HG03066 (cell line): ENCODE measurements around the gene MAST2.
"Not testable (repeated sequence)": the region's sequence is repeated elsewhere in the genome, so short reads cannot be mapped to it uniquely, and the experiment has no call there.

Experiments
- ATAC-seq: cut with Tn5 transposase; IDR thresholded peaks from one replicate; pipeline ENCODE4 v1.9.1; 2021; ENCODE audit warnings: low read depth; ENCODE audit not compliant: unreplicated experiment

MAST2 gene

DNA sequence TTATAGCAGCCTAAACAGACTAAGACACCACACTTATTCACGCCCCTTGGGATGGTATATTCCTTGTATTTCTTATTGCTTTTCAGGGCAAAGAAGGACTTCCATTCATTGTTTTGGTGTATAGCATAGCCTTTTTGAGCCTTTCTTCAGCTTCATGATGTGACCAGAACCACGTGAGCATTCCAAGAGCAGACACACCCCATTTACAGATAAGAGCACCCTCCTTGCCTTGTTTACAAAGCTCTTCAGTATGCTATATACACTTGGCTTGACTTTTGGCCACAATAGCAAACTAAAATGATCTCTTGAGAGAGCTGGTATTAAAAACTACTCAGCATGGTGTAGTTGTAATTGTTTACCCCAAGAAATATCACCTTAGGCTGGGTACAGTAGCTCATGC is 250.3 kb downstream of the MAST2 start:
- no peak for ATAC-seq

DNA sequence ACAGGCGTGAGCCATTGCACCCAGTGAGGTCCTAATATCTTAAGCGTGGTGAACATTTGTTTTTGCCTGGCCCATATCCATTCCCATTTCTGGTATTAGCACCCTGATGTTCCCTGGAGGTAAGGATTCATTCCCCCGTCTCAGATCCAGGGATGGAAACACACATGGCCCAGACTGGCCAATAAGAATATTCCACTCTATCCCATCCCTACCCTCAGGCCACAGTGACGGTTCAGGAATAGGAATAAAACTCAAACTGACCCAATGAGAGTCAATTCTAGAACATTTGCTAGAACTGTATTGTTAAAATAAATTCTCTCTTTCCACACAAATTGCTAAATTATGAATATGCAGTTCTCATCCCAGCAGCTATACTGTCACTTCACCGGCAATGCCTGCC is 252.9 kb downstream of the MAST2 start:
- no peak for ATAC-seq

DNA sequence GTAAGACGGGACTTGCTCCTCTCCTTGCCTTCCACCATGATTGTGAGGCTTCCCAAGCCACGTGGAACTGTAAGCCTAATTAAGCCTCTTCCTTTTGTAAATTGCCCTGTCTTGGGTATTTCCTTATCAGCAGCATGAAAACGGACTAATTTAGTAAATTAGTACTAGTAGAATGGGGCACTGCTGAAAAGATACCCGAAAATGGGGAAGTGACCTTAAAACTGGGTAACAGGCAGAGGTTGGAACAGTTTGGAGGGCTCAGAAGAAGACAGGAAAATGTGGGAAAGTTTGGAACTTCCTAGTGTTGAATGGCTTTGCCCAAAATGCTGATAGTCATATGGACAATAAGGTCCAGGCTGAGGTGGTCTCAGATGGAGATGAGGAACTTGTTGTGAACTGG is 253.8 kb downstream of the MAST2 start:
- not testable (repeated sequence) for ATAC-seq

DNA sequence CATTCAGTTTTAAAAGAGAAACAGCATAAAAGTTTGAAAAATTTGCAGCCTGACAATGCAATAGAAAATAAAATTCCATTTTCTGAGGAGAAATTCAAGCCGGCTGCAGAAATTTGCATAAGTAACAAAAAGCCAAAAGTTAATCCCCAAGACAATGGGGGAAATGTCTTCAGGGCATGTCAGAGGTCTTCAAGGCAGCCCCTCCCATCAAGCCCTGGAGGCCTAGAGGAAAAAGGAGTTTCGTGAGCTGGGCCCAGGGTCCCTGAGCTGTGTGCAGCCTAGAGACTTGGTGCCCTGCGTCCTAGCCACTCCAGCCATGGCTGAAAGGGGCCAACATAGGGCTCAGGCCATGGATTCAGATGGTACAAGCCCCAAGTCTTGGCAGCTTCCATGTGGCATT is 254.4 kb downstream of the MAST2 start:
- ATAC-seq: no peak

DNA sequence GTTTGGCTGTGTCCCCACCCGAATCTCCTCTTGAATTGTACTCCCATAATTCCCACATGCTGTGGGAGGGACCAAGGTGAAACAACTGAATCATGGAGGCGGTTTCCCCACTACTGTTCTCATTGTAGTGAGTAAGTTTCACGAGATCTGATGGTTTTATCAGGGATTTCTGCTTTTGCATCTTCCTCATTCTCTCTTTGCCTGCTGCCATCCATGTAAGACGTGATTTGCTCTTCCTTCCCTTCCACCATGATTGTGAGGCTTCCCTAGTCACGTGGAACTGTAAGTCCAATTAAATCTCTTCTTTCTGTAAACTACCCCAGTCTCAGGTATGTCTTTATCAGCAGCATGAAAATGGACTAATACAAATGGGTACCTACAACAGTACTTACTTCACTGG is 255.5 kb downstream of the MAST2 start:
- no peak for ATAC-seq

DNA sequence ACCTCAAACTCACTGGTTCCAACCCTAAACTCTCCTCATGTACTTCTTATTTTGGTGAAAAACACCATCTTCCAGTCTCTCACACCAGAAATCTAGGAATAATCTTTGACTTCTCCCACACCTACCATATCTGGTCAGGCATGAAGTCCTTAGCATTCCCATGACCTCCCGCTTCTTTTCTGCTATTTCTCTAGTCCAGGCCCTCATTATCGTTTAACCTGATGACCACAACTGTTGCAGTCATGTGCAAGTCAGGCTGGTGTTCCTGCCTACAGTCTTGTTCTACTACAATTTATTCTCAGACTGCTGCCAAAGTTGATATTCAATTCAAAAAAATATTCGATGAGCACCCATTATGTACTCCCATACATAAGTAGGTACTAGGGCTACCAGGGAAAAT is 257.7 kb downstream of the MAST2 start:
- ATAC-seq: no peak

DNA sequence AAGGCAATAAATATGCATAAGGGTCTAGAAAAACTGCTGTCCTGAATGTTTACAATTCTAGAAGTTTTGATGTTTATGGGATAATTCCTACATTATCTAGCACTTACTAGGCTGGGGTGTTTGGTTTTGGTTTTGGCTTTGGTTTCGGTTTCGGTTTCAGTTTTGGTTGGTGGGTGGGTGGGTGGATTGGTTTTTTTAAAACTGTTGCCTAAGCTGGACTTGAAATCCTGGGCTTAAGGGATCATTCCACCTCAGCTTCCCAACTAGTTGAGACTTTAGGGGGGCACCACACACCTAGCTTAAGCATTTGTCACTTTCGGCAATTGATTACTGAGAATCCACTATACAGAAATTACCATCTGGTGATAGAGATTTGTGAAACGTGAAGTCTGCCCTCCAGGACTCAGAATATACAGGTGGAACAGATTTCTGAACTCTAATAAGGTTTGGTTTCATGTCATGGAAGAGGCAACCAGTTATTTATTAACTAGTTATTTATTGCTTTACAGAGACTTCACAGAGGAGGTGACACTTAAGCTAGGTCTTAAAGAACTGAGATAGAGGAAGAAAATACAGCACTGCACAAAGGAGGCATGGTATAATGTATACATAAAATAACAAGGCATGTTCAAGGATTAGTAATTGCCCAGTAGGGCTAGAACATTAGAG is 259.4 kb downstream of the MAST2 start:
- ATAC-seq: no peak

DNA sequence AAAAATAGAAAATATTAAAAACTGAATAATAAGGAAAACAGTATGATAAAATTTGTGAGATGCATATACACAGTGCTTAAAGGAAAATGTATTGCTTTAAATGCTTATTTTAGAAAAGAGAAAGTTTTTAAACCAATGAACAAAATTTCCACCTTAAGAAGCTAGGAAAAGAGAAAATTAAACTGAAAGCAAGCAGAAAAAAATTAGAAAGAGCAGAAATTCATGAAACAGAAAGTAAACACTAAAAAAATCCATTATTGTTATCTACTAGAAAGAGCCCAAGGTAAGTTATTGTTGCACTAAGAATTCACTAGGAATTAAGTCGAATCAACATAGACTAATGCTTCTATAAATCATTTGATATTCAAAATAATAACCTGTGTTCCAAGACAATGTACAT is 261.3 kb downstream of the MAST2 start:
- no peak for ATAC-seq

DNA sequence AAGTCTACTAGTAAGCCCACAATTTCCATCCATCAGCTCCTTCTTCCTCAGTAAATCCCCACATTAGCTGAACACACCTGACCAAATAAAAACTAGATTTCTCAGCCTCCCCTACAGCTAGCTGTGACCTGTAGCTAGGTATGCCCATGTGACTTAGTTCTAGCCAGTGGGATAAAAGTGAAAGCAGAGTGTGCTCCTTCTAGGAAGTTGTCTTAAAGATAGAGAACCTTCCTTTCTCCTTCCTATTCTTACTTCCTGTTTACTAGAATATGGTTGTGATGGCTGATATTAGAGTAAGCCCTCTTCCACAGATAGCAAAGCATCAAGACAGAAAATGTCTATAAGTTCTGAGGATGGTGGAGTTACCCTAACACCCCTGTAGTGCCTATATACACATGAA is 262.0 kb downstream of the MAST2 start:
- no peak for ATAC-seq

DNA sequence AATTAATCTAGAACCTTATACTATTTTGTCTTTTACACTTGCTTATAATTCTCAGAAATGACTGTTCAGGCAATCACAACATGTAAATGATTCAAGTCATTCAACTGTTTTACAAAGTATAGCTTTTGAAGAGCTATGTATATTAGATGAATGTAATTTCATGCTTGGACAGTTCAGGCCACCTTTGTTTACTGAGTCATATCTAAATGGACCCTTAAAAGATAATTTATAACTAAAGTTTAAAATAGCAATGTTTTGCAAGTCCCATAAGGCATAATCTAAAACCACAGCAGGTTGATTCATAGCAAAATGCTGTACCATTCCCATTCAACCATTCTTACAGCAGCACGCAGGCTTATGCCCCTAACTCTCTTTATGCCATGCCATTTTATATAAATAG is 264.2 kb downstream of the MAST2 start:
- no peak for ATAC-seq

DNA sequence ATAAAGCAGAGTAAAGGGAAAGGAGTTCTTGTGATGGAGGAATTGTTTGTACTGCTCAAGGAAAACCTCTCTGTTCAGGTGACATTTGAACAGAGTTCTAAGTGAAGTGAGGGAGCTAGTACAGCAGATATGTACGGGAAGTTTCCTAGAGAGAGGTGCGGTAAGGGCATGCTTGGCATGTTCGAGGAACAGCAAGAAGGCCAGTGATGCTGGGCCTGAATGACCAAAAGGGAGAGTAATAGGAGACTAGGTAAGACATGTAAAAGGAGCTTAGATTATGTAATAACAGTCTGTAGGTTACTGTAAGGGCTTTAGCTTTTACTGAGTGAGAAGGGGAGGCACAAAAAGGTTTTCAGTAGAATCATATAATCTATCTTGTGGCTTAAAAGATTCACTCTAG is 265.1 kb downstream of the MAST2 start:
- no peak for ATAC-seq

DNA sequence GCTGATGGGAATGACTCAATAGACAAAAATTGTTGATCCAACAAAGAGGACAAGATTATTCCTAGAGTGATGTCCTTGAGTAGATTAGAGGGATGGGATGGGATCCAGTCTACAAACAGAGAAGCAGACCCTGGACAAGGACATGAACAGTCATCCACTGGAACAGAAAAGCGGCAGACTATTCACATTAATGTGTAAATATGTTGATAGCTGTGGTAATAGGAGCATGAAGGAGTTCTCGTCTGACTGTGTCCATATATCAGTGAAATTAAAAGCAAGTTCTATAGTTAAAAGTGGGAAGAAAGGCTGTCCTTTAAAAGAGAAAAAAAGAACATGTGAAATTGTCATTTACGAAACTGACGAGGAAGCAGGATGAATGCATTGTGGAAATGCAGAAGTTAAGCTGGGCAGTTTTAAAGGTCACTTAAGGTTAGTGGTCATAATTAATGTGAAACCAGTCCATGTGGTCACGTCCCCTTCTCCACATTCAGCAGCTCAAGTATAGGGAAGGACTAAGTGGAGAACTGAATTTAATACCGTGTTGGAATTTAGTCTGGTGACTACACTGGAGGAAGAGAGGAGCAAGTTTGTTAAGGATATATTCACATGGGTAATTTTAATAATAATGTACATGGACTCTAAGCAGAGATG is 266.9 kb downstream of the MAST2 start:
- no peak for ATAC-seq

DNA sequence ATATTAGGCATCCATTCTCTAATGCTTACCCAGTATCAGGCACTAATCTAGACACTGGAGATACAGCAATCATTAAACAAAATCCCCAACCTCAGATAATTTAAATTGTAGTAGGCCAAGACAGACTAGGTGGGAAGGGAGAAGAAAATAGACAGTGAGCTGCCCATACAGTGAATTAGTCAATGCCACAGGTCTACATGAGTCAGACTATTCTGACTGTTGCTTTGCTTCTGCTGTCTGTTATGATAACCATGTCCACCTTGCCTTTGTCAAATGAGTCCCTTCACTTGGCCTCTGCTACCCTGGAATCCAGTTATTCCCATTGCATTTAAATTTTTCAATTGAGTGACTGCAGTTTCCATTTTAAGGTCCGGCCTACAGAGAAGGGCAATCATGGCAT is 269.6 kb downstream of the MAST2 start:
- ATAC-seq: no peak

DNA sequence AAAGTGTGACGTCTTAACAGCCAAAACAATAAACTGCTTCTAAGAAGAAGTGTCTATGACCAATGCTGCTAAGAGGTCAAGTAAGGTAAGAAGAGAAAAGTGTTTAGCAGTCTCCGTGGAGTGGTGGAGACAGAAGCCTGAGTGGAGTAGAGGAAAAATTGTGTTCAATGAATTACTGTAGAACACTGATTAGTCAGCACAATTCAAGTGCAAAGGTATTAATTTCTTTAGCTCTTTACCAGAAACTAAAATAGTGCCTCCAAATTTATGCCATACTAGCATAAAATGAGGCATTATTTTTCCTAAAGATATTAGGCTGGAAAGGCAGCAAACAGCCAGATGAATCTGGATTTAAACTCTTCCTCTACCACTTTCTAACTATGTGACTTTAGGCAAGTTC is 272.9 kb downstream of the MAST2 start:
- no peak for ATAC-seq

DNA sequence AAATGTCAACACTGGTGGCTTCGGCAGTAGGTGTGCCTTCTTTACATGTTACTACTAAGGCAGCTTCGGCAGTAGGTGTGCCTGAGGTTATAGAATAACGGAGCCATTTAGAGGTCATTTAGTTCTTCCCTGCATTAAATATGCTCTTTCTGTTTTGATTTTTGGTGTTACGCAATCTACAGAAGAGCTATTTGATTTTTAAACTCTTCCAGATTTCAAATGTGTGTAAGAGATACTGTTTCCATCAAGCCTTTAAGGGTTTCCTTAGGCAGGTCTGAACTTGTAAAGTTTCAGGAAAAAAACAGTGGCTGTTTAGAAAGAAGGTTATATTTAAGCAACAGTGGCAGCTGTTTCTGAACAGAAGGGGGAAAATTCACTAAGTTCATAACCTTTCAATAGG is 274.2 kb downstream of the MAST2 start:
- ATAC-seq: no peak

DNA sequence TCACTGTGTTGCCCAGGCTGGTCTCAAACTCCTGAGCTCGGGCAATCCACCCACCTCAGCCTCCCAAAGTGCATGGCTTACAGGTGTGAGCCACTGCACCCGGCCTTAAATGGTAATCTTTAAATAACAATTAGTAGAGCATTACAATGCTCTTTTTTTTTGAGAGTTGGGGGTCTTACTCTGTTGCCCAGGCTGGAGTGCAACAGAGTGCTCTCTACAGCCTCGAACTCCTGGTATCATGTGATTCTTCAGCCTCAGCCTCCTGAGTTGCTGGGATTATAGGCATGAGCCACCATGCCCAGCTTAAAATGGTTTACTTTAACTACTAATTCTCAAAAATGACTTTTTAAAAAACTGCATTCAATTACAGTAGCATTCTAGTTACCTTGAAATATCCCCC is 276.8 kb downstream of the MAST2 start:
- no peak for ATAC-seq

DNA sequence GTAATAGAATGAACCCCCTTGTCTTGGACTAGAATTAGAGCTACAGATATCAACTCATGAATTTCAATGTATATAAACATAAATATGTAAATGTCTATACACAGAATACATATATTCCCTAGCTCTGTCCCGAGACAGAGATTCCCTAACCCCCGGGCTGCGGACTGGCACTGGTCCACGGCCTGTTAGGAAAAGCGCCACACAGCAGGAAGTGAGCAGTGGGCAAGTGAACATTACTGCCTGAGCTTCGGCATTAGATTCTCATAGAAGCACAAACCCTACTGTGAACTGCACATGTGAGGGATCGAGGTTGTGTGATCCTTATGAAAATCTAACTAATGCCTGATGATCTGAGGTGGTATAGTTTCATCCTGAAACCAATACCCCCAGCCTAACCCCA is 277.8 kb downstream of the MAST2 start:
- no peak for ATAC-seq

DNA sequence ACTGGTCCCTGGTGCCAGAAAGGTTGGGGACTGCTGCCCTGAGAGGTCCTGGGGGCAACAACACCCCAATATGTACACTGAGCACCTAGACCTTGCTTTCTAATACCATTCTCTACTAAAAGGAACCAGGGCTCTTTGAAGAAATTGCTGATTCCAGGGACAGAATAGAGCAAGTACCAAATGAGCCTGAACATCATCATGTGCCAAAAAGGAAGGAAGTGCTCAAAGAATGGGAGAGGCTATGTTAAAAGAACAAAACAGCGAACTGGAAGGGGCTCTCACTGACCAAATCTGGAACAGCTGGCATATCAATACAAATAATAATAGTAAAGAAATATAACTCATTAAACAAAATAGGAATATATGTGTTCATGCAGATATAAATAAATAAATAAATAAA is 278.2 kb downstream of the MAST2 start:
- no peak for ATAC-seq

DNA sequence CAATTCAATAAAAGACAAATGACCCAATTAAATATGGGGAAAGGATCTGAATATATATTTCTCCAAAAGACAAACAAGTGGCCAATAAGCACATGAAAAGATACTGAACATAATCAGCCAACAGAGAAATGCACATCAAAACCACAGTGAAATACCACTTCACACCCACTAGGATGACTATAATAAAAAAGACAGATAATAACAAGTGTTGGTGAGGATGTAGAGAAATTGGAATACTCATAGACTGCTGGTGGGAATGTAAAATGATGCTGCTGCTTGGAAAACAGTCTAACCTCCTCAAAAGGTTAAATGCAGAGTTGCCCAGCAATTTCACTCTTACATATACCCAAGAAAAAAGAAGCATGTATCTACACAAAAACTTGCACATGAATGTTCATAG is 280.2 kb downstream of the MAST2 start:
- ATAC-seq: no peak

DNA sequence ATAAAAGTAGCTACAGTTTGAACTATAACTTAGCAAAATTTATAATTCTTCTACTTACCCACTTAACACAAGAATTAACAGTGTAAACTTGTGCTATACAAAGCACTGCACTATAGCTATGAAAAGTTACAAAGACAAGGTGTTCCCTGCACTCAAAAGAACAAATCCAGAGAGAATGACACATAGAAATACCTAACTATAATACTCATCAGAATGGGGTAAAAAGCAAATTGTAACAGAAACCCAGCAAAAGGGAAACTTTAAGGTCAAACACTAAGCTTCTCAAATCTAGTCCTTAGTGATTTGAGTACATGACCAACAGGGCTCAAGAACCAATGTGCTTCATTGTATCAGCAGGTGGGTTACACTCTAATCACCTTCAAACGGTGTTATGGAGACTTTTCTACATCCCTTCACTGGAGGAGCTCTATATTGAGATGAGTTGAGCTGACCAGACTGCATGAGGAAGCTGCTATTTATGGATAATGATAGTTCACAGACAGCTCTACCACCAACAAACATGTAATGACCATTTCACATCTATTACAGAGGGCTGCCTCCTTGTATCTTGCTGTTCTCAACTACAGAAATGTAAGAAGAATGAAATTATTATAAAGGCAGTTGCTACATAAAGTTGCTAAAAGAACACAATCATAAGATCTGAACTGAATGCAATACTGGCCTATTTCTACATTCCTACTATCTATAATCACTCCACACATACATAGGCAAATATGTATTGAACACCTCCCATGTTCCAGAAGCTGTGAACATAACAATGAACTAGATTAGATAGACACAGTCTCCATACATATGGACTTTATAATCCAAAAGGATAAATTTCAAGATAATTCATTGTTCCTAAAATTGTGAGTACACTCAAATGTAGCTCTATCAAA is 281.4 kb downstream of the MAST2 start:
- ATAC-seq: no peak
